Mucosa of stomach (tissue), 1 donor: ENCODE results near the gene KIRREL3.

Experiments
- H3K27me3 ChIP-seq: one replicate; pipeline ENCODE4 v1.7.0; 2013; ENCODE audit warnings: mild to moderate bottlenecking, low read length; ENCODE audit not compliant: control insufficient read depth, insufficient read depth
- H3K36me3 ChIP-seq: one replicate; pipeline ENCODE4 v1.7.0; 2013; ENCODE audit warnings: low read length; ENCODE audit not compliant: control insufficient read depth, insufficient read depth
- H3K4me1 ChIP-seq: one replicate; pipeline ENCODE4 v1.7.0; 2013; ENCODE audit warnings: mild to moderate bottlenecking, low read length; ENCODE audit not compliant: control insufficient read depth, insufficient read depth
- H3K4me3 ChIP-seq: one replicate; pipeline ENCODE4 v1.7.0; 2013; ENCODE audit warnings: low read length
- H3K9ac ChIP-seq: one replicate; pipeline ENCODE4 v1.7.0; 2013; ENCODE audit warnings: mild to moderate bottlenecking, low read length, moderate library complexity
- H3K9me3 ChIP-seq: one replicate; pipeline ENCODE4 v1.7.0; 2013; ENCODE audit warnings: mild to moderate bottlenecking, low read length, moderate library complexity; ENCODE audit not compliant: control insufficient read depth
- donor health status: Pancreatic carcinoma.

Gene KIRREL3

DNA sequence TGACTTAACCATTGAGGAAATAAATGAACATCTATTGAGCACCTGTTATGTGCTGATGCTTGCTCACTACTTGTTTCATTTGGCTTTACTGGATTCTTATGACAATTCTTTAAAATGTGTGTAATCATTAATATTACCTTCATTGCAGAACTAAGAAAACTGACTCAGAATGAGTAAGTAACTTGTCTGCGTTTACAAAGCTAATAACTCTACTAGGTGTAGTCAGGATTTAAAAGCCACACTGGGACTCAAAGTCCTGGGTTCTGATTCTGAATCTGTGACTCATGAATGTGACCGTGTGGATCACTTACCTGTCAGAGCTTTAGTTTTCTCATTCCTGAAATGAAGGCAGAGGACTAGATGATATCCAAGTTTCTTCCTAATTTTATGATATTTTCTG is 23.4 kb upstream of the KIRREL3 start:
- Histone ChIP-seq H3K9me3 (no peaks in the 10 kb centered on the region), H3K27me3 (no peaks in the 10 kb centered on the region), H3K9ac (no peak overlapping the region), H3K4me1 (no peaks in the 10 kb centered on the region), H3K4me3 (no peak overlapping the region), H3K36me3 (no peaks in the 10 kb centered on the region)

GRCh38 chr11:127018683-127019279 is 18.2 kb upstream of the KIRREL3 start:
- H3K4me3 ChIP-seq, result no peak overlapping the region
- no peaks in the 10 kb centered on the region for H3K9me3 ChIP-seq

DNA sequence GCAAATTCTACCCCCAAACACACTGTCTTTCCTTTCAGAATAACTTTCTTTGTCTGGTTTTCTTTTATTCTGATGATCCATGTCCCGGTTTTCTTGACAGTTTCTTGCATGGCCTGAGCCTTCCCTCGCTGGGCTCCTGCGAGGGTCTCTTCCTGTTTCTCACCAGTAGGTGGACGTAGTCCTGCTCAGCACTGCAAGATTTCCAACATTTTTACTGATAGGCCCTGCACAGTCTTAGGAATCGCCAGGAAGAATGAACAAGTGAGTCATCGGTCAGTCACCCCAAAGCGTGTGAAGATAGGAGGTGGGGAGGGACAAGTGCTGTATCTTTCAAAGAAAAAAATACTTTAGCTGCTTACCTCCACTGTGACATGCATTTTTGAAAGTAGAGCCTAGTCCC is 16.9 kb upstream of the KIRREL3 start:
- Histone ChIP-seq H3K36me3 (no peaks in the 10 kb centered on the region), H3K27me3 (no peaks in the 10 kb centered on the region), H3K4me3 (no peak overlapping the region), H3K4me1 (no peaks in the 10 kb centered on the region), H3K9me3 (no peaks in the 10 kb centered on the region), H3K9ac (no peak overlapping the region)

More at GRCh38 chr11:127018683-127019279, 18.2 kb upstream of the KIRREL3 start:
- Histone ChIP-seq H3K4me1 (no peaks in the 10 kb centered on the region), H3K36me3 (no peaks in the 10 kb centered on the region), H3K9ac (no peak overlapping the region), H3K27me3 (no peaks in the 10 kb centered on the region)

DNA sequence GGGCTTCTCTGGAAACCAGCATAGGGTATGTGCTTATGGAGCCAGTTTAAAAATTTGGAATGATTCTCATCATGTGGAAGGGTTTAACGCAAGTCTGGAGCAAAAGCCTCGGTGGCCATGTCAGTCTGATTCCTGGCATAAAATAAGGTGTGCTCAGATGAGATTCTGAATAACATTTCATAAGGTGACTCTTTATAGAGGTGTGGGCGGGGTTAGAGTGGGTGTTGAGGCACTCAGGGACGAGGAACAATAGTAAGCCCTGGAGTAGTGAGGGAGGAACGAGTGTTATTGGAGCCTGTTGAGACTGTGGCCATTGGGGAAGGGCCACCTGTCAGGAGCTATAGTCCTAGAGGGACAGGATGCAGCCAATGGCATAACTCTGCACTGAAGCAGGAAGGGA is 13.0 kb upstream of the KIRREL3 start:
- Histone ChIP-seq H3K9me3 (no peaks in the 10 kb centered on the region), H3K4me3 (no peak overlapping the region), H3K27me3 (no peaks in the 10 kb centered on the region)

GRCh38 chr11:127006311-127006710 is 5.7 kb upstream of the KIRREL3 start:
- H3K9ac ChIP-seq, result no peak overlapping the region
- H3K4me3 ChIP-seq, result no peak overlapping the region
- no peaks in the 10 kb centered on the region for H3K36me3 ChIP-seq
- H3K4me1 ChIP-seq, result no peaks in the 10 kb centered on the region
- H3K27me3 ChIP-seq, result peaks cover 42% of the 10 kb centered on the region
- H3K9me3 ChIP-seq, result no peaks in the 10 kb centered on the region

More for the DNA sequence above, 13.0 kb upstream of the KIRREL3 start:
- Histone ChIP-seq H3K9ac (no peak overlapping the region), H3K4me1 (no peaks in the 10 kb centered on the region), H3K36me3 (no peaks in the 10 kb centered on the region)

- Histone ChIP-seq H3K9ac (no peak overlapping the region), H3K4me1 (no peaks in the 10 kb centered on the region), H3K27me3 (peaks cover 68% of the 10 kb centered on the region), H3K4me3 (no peak overlapping the region), H3K36me3 (no peaks in the 10 kb centered on the region), H3K9me3 (no peaks in the 10 kb centered on the region)
Observed at GRCh38 chr11:127003260-127003981, 2.9 kb upstream of the KIRREL3 start.

GRCh38 chr11:127002669-127003259 is 2.2 kb upstream of the KIRREL3 start:
- Histone ChIP-seq H3K27me3 (peaks cover 75% of the 10 kb centered on the region), H3K4me3 (no peak overlapping the region), H3K9ac (no peak overlapping the region)

DNA sequence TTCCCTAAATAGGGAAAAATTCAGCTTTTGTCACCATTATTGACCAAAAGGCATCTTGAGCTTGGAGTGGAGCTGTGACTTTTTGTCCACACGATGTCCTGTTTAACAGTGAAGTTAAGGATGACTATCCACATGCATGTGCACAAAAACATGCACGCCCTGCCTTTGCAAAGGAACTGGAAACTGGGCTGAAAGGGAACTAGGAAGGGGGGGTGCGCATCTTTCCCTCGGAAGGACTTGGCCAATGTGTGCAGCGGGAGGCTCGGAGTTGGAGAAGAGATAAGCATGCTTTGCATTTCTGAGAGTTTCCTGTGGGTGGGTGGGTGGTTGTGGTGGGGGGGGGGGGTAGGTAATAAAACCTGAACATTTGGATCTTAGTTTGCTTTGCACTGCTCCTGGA is 411 bp upstream of the KIRREL3 start:
- H3K36me3 ChIP-seq, result no peaks in the 10 kb centered on the region
- peaks cover 86% of the 10 kb centered on the region for H3K27me3 ChIP-seq
- no peaks in the 10 kb centered on the region for H3K4me1 ChIP-seq
- no peak overlapping the region for H3K4me3 ChIP-seq
- no peaks in the 10 kb centered on the region for H3K9me3 ChIP-seq
- no peak overlapping the region for H3K9ac ChIP-seq

More at GRCh38 chr11:127002669-127003259, 2.2 kb upstream of the KIRREL3 start:
- Histone ChIP-seq H3K4me1 (no peaks in the 10 kb centered on the region), H3K36me3 (no peaks in the 10 kb centered on the region), H3K9me3 (no peaks in the 10 kb centered on the region)

DNA sequence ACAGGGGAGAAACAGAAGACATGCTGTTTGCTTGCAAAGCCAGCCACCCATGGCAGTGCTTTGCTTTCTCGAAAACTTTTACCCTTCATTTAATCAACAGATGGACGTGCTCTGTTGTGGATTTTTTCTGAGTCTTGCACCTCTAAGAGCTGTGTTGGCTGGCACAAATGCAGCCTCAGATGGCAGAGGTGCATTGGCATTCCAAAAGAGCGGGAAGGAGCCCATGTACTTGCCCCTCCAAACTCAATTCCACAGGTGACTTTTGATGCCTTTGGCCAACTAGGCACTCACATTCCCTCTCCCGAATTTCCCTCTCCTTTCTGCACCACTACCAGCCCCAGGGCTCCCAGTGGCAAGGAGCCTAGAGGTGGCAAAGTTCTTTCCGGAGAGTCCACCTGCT is 1.2 kb downstream of the KIRREL3 start:
- H3K9ac ChIP-seq, result no peak overlapping the region

DNA sequence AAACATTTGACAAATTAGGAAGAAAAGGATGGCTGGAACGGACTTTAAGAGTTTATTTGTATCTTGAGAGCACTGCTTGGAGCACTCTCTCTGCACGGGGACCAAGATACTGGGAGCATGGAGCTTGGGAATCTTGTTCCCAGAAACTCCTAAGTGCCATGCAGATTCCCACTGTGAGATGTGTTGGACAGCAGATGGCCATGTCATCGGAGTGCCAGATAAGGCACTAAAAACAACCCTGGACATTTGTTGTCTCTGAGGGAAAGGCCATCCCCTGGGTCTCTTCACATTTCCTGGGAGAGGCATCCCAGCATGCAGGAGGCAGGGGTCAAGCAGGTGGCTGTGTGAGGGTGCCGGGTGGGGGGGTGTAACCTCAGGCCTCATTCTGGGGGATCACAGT is 2.9 kb downstream of the KIRREL3 start:
- Histone ChIP-seq H3K4me3 (no peak overlapping the region), H3K9me3 (no peaks in the 10 kb centered on the region), H3K27me3 (peaks cover 65% of the 10 kb centered on the region), H3K36me3 (no peaks in the 10 kb centered on the region), H3K9ac (no peak overlapping the region), H3K4me1 (no peaks in the 10 kb centered on the region)

More for the DNA sequence above, 1.2 kb downstream of the KIRREL3 start:
- Histone ChIP-seq H3K36me3 (no peaks in the 10 kb centered on the region), H3K4me1 (no peaks in the 10 kb centered on the region), H3K9me3 (no peaks in the 10 kb centered on the region), H3K27me3 (peaks cover 83% of the 10 kb centered on the region), H3K4me3 (no peak overlapping the region)

- Histone ChIP-seq H3K36me3 (no peaks in the 10 kb centered on the region), H3K9me3 (no peaks in the 10 kb centered on the region), H3K27me3 (peaks cover 61% of the 10 kb centered on the region), H3K9ac (no peak overlapping the region), H3K4me3 (no peak overlapping the region), H3K4me1 (no peaks in the 10 kb centered on the region)
Observed at GRCh38 chr11:126997196-126997595, 3.4 kb downstream of the KIRREL3 start.

- Histone ChIP-seq H3K27me3 (peaks cover 55% of the 10 kb centered on the region), H3K9me3 (no peaks in the 10 kb centered on the region), H3K4me3 (no peak overlapping the region), H3K9ac (no peak overlapping the region), H3K4me1 (no peaks in the 10 kb centered on the region), H3K36me3 (no peaks in the 10 kb centered on the region)
Observed at GRCh38 chr11:126996036-126996804, 4.3 kb downstream of the KIRREL3 start.
